ENCODE results near the gene NRROS. TPM values are rescaled to one million over a fixed set of nuclear protein-coding genes. Genes with fewer than 3 reads are reported as not detected.

NRROS gene
- total RNA-seq, 4 donors from 2014 or later = 1.8 to 3.1 (median 2.4) TPM

GRCh38 chr3:196641333-196642054, 2.0 kb downstream of the NRROS start:
- intact Hi-C loops (cut with DNase I; ENCODE audit: low total_unique reads) = no loop called here
- WGBS, 2 donors = 67 to 81% methylated on average over 9 of the region's 9 CpGs
- DNase-seq (ENCODE audit: low spot score in 2 of 2) = no peak
- TF ChIP-seq POLR2A (IDR thresholded peaks at IDR 0.05) = no peak
- no peak for TF ChIP-seq CTCF (IDR thresholded peaks at IDR 0.05)
- no peak overlapping the region for H3K4me3 ChIP-seq (ENCODE audit: low read depth, poor library complexity, severe bottlenecking)

GRCh38 chr3:196642434-196642833, 2.9 kb downstream of the NRROS start:
- intact Hi-C loops (cut with DNase I; ENCODE audit: low total_unique reads) = no loop called here
- H3K4me3 ChIP-seq (ENCODE audit: low read depth, poor library complexity, severe bottlenecking) = no peak overlapping the region

GRCh38 chr3:196643201-196643749, 3.8 kb downstream of the NRROS start:
- TF ChIP-seq POLR2A (IDR thresholded peaks at IDR 0.05) (no peak), CTCF (IDR thresholded peaks at IDR 0.05) (no peak)
- intact Hi-C loops (cut with DNase I; ENCODE audit: low total_unique reads) = no loop called here
- no peak for DNase-seq (ENCODE audit: low spot score in 2 of 2)
- 79 to 82% methylated on average over 13 of the region's 13 CpGs for WGBS, 2 donors
- H3K4me3 ChIP-seq (ENCODE audit: low read depth, poor library complexity, severe bottlenecking) = no peak overlapping the region

More at GRCh38 chr3:196642434-196642833, 2.9 kb downstream of the NRROS start:
- 82 to 84% methylated on average over 11 of the region's 11 CpGs for WGBS, 2 donors
- no peak for DNase-seq (ENCODE audit: low spot score in 2 of 2)
- TF ChIP-seq POLR2A (IDR thresholded peaks at IDR 0.05) (no peak), CTCF (IDR thresholded peaks at IDR 0.05) (no peak)

GRCh38 chr3:196643761-196644160, 4.3 kb downstream of the NRROS start:
- H3K4me3 ChIP-seq (ENCODE audit: low read depth, poor library complexity, severe bottlenecking) = no peak overlapping the region
- TF ChIP-seq CTCF (IDR thresholded peaks at IDR 0.05) (no peak), POLR2A (IDR thresholded peaks at IDR 0.05) (no peak)
- 82 to 92% methylated on average over 5 of the region's 5 CpGs for WGBS, 2 donors
- no peak for DNase-seq (ENCODE audit: low spot score in 2 of 2)
- intact Hi-C loops (cut with DNase I; ENCODE audit: low total_unique reads) = no loop called here

GRCh38 chr3:196645096-196645495, 5.6 kb downstream of the NRROS start:
- WGBS, 2 donors = 91% methylated on average over 4 of the region's 4 CpGs
- DNase-seq (ENCODE audit: low spot score in 2 of 2) = no peak
- intact Hi-C loops (cut with DNase I; ENCODE audit: low total_unique reads) = no loop called here
- TF ChIP-seq POLR2A (IDR thresholded peaks at IDR 0.05) (no peak), CTCF (IDR thresholded peaks at IDR 0.05) (no peak)
- H3K4me3 ChIP-seq (ENCODE audit: low read depth, poor library complexity, severe bottlenecking) = no peak overlapping the region

All from lower leg skin (tissue), 4 donors.